GM20000 (cell line): ENCODE data around the gene CST4.
"Not testable (repeated sequence)": the region's sequence is repeated elsewhere in the genome, so short reads cannot be mapped to it uniquely, and the experiment has no call there.

Experiments
- DNase-seq: peaks from one replicate; pipeline ENCODE4 v3.0.0; 2012; ENCODE audit warnings: low spot score
- CTCF ChIP-seq: IDR thresholded peaks from 2 replicates; pipeline ENCODE4 v1.5.1; 2012; ENCODE audit warnings: mild to moderate bottlenecking, control low read depth; ENCODE audit errors: extremely low read depth, missing control alignments

Gene CST4

GRCh38 chr20:23710771-23711170 lies 21.9 kb upstream of the CST4 start:
- DNase-seq, result no peak

GRCh38 chr20:23705895-23706294 lies 17.1 kb upstream of the CST4 start:
- TF ChIP-seq CTCF, result no peak
- DNase-seq, result no peak

More at GRCh38 chr20:23710771-23711170, 21.9 kb upstream of the CST4 start:
- TF ChIP-seq CTCF, result no peak

- TF ChIP-seq CTCF, result no peak
- DNase-seq, result no peak
These were observed 13.2 kb upstream of the CST4 start for GRCh38 chr20:23702021-23702420.

- no peak for TF ChIP-seq CTCF
- no peak for DNase-seq
These were observed 12.1 kb upstream of the CST4 start for GRCh38 chr20:23700931-23701330.

- TF ChIP-seq CTCF, result no peak
These were observed 9.1 kb upstream of the CST4 start for GRCh38 chr20:23697947-23698346.

GRCh38 chr20:23695068-23695395 lies 6.2 kb upstream of the CST4 start:
- not testable (repeated sequence) for DNase-seq

More at GRCh38 chr20:23697947-23698346, 9.1 kb upstream of the CST4 start:
- DNase-seq, result no peak

GRCh38 chr20:23694178-23695067 lies 5.6 kb upstream of the CST4 start:
- not testable (repeated sequence) for DNase-seq

GRCh38 chr20:23692725-23693619 lies 4.1 kb upstream of the CST4 start:
- DNase-seq, result not testable (repeated sequence)
